GM10248 (cell line): ENCODE measurements around the gene HTRA3.

Source experiments
- CTCF ChIA-PET: fragments of 300-600 bp; sonication (Branson Sonifier 250); formaldehyde crosslinking; extraction: SDS; loops from one replicate; lab custom pipeline; 2021; ENCODE audit warnings: antibody characterized with exemption; lab: Yijun Ruan, JAX
- POLR2A ChIA-PET: fragments of 350-650 bp; sonication (Branson Sonifier 250); formaldehyde crosslinking; extraction: SDS; loops from one replicate; lab custom pipeline; 2020; ENCODE audit warnings: antibody characterized with exemption; lab: Yijun Ruan, JAX
- DNase-seq: peaks from one replicate; pipeline ENCODE4 v3.0.0; 2012; ENCODE audit errors: extremely low spot score
- TF ChIP-seq, protein P1 (sequence below): IDR thresholded peaks from 2 replicates; pipeline ENCODE4 v1.5.1; 2012; ENCODE audit warnings: mild to moderate bottlenecking, low read depth; ENCODE audit errors: extremely low read depth, missing control alignments, control extremely low read depth

The HTRA3 gene

DNA sequence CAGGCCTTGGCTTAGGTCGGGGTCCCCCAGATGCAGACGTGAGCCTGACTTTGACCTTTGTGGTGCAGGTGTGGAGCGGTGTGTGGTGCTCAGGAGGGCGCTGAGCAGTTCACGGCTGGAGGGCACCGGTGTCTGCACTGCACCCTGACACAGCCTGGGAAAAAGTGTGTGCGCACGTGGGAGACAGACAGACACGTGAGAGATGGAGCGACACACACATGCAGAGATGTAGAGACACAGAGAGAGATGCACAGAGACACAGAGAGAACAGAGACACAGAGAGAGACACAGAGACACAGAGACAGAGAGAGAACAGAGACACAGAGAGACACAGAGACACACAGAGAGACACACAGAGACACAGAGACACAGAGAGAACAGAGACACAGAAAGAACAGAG lies 6.2 kb upstream of the HTRA3 start:
- TF ChIP-seq, protein P1, sequence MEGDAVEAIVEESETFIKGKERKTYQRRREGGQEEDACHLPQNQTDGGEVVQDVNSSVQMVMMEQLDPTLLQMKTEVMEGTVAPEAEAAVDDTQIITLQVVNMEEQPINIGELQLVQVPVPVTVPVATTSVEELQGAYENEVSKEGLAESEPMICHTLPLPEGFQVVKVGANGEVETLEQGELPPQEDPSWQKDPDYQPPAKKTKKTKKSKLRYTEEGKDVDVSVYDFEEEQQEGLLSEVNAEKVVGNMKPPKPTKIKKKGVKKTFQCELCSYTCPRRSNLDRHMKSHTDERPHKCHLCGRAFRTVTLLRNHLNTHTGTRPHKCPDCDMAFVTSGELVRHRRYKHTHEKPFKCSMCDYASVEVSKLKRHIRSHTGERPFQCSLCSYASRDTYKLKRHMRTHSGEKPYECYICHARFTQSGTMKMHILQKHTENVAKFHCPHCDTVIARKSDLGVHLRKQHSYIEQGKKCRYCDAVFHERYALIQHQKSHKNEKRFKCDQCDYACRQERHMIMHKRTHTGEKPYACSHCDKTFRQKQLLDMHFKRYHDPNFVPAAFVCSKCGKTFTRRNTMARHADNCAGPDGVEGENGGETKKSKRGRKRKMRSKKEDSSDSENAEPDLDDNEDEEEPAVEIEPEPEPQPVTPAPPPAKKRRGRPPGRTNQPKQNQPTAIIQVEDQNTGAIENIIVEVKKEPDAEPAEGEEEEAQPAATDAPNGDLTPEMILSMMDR = no peak
- POLR2A ChIA-PET = no interaction called here
- DNase-seq = no peak
- CTCF ChIA-PET = no interaction called here

DNA sequence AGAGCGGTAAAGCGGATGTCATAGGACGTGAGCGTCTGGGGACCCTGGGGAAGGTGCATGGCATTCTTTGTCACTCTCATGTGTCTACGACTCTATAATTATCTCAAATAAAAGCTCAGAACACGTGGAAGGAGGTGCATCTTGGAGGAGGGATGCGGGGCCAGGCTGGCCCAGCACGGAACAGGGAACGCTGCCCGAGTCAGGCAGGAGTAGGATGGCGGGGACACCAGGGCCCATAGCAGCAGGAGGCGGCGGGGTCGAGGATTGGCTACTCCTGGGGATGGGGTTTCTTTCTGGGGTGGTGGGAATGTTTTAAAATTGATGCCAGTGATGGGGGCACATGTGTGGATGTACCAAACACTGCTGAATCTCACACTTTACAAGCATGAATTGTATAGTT lies 5.4 kb upstream of the HTRA3 start:
- CTCF ChIA-PET = no interaction called here
- no peak for DNase-seq

DNA sequence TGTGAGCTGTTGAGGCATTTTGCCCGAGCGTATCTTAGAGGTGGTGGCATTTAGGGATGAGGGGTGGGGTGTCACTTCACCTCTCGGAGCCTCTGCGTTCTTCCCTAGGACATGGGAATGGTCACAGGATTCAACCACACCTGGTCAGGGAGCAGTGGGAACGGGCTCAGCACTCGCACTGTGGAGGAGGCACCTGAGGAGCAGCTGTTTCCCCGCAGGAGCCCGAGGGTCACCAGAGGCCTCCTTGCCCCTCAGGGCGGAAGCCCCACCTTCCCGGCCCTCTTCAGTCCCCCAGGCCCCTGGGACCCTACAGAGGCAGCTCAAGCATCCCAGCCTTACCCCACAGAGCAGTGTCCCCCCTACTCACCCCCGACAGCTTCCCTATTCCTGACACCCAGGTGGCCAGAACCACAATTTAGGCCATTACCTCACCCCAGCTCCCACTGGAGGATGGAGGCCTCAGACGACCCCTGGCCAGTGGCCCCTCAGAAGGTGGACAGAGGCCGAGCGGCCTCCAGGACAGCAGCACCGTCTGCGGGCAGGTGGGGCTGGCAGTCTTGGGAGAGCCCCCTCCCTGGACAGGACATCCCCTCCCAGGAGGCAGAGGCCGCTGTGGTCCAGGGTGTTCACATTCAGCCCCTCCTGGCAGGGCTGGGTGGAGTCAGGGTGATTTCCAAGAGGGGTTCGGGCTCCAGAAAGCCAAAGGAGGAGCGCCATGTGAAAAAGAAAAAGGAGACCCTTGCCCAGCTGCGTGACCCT lies 4.2 kb upstream of the HTRA3 start:
- ChIA-PET CTCF (interaction anchor here (0.7 to 4.4 kb wide), 4 partner anchors 23 to 141 kb away, joined by 3 to 85 read pairs (median 5); no protein-coding TSS in a partner anchor), POLR2A (no interaction called here)
- no peak for DNase-seq
- TF ChIP-seq, protein P1 = no peak

More for the DNA sequence above, 5.4 kb upstream of the HTRA3 start:
- TF ChIP-seq, protein P1 = no peak
- POLR2A ChIA-PET = no interaction called here

DNA sequence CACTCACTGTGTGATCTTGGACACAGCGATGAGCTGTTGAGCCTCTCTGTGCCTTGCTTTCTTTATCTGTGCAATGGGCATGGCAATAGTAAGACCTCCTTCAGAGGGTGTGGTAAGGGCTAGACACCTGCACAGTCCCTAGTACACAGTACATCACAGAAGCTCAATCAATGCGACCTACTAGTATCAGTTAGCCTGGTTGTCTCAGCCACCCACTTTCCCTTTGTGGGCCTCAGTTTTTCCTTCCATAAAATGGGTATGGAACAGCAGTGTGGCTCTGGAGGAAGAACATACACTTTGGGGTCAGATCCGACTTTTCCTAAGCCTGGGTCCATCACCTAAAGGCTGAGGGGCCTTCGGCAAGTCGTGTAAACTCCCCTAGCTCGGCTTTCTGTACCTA lies 3.5 kb upstream of the HTRA3 start:
- CTCF ChIA-PET = interaction anchor here (0.6 to 4.4 kb wide), 8 partner anchors 10 to 140 kb away, joined by 3 to 85 read pairs (median 4); no protein-coding TSS in a partner anchor
- POLR2A ChIA-PET = no interaction called here
- TF ChIP-seq, protein P1 = no peak
- no peak for DNase-seq

DNA sequence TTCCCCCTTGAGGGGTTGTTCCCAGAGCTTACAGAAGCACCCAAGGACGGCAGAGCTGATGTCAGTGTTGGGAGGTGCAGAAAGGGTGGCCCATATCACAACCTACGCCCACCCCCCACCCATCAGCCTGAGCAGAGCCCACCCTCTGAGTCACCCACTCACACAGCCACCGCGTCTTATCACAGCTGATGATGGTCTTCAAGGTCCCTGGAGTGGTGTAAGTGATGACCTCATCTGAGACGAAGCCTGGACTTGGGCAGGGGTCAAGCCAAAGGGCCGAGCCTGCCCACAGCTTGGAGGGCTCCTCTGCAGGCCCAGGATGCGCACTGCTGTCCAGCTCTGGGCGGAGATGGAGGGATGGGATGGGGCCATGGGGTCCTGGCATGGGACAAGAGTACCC lies 3.0 kb upstream of the HTRA3 start:
- POLR2A ChIA-PET = no interaction called here
- CTCF ChIA-PET = interaction anchor here (0.6 to 4.4 kb wide), 14 partner anchors 10 to 202 kb away, joined by 3 to 85 read pairs (median 4); no protein-coding TSS in a partner anchor
- no peak for DNase-seq
- TF ChIP-seq, protein P1 = no peak

DNA sequence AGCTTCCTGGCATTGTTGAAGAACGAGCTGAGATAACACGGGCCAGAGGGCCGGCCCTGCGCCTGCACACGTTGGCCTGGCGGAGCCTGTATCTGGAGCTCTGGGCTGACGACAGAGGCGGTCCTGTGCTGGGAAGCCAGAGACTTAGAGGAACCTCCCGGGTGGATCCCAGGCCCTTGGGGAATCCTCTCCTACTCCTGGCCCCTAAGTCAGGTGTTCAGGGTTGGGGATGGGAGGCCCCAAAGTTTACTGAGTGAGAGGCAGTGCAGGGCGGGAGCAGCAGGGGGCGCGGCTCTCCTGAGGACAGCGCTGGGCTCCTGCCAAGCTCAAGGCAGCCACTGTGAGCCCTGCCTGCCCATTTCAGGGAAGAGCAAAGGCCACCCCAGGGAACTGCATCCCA lies 2.5 kb upstream of the HTRA3 start:
- ChIA-PET POLR2A (no interaction called here), CTCF (interaction anchor here (0.8 to 4.4 kb wide), 17 partner anchors 9 to 202 kb away, joined by 3 to 85 read pairs (median 4); no protein-coding TSS in a partner anchor)
- DNase-seq = peak; percentile 82
- TF ChIP-seq, protein P1 = peak; percentile 73
